Left renal pelvis (tissue), 4 donors: Measurements from ENCODE around the gene AP5B1. TPM values are rescaled to one million over a fixed set of nuclear protein-coding genes. Genes with fewer than 3 reads are reported as not detected.
A peak's percentile ranks its signal among the peaks of the same experiment; 100 is the strongest.

Experiments used
- DNase-seq, 4 donors: peaks; one replicate each; pipeline ENCODE4 v3.0.0-alpha.2; 2013; ENCODE audit warnings: low read depth in 4 of 4, low spot score in 3 of 4
- polyA plus RNA-seq, 4 donors: library from polyadenylated mRNA; unstranded; fragments of 120-200 nt; gene quantifications; one replicate each; pipeline ENCODE4 v1.2.1, GENCODE V29; 2013; ENCODE audit not compliant: insufficient read length in 4 of 4

Gene AP5B1, protein sequence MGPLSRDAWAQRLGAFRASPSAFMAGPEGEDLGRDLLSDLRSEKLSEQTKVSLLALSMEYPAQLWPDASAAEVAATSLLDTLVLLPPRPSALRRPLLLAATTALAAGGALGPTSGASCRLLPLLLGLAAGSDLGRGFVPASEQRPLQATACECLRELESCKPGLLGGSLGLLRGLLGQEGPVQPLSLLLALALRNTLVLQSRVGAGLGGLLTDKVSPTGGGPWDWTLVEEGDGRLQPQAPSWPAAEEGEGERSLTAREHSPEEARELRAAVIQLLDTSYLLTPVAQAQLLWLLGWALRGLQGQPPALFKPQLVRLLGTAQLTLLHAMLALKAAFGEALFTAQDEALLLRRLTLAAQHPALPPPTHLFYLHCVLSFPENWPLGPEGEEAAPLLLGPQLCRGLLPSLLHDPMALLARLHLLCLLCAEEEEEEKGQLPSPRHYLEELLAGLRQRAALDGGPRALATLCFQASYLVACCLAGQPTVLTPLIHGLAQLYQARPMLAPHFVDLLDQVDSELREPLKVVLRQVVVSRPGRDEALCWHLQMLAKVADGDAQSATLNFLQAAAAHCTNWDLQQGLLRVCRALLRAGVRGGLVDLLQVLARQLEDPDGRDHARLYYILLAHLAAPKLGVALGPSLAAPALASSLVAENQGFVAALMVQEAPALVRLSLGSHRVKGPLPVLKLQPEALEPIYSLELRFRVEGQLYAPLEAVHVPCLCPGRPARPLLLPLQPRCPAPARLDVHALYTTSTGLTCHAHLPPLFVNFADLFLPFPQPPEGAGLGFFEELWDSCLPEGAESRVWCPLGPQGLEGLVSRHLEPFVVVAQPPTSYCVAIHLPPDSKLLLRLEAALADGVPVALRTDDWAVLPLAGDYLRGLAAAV
- 1 to 10 TPM; 2.7 to 9.7 (median 6.0) TPM for polyA plus RNA-seq

DNA sequence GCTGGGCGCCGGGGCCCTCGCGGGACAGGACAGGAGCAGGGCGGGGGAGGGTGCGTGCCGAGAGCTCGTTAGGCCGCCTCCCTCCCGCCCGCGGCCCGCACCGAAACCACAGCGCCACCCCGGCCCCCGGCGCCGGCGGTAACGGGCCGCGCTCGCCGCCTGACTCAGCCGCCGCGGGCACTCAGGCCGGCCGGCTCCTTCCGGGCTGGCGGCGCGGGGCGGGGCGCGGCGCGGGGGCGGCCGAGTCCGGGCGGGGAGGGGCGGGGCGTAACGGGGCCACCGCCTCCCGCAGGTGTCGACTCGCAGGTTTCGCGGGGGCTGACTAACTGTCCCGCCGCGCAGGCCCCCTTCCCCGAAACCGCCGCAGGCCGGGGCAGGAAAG, at the start of gene AP5B1:
AP5B1 (minus strand) TSS at position 207 of the 382 bp plus-strand sequence. CDS start 385 bp downstream, outside the sequence.
- DNase-seq: no peak

DNA sequence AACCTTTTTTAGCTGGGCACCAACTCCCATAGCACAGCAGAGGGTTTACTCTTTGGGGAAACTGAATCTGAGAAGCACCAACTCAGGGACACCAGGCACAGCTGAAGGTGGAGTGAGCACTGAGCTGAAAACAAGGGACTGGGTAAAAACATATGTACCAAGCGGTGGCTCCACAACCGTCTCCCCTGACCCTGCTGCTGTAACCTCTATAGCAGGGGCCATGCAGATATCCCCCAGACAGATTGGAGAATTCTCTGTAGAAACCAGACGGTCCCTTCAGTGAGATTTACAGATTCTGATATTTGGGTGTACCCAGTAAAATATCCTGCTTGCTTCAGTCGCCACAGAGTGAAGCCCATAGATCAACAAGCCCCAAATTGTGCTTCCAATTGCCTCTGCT, 48.7 kb upstream of the AP5B1 start:
- DNase-seq: no peak

GRCh38 chr11:65826984-65827735, 46.4 kb upstream of the AP5B1 start:
- no peak for DNase-seq

DNA sequence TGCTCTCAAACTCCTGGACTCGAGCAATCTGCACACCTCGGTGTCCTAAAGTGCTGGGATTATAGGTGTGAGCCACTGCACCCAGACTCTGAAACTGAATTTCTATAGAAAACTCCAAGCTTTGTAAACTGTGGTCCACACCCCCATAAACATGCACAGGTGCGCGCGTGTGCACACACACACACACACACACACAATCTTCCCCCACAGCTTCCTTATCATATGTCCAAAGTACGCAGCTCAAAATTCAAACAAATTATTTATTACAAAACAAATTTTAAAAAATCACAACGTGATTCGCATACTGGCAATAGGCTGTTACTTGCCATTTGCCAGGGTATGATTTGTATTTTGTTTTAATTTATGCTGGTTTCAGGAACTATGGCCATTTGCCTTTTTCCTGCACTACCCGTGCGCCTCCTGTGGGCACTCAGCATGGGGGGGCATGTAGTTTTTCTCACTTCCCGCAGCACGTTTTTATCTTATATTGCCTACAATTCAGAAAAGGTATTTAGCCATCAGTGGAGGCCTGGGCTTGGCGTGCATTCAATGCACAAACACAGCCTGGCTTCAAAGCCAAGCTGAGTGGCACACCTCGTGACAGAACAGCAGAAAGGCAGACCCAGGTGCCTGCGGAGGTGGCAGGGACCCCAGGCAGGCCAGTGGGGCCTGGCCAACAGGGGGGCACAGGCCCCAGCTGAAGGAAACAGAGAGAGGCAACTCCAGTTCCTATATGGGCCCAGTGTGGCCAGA, 42.2 kb upstream of the AP5B1 start:
- no peak for DNase-seq

DNA sequence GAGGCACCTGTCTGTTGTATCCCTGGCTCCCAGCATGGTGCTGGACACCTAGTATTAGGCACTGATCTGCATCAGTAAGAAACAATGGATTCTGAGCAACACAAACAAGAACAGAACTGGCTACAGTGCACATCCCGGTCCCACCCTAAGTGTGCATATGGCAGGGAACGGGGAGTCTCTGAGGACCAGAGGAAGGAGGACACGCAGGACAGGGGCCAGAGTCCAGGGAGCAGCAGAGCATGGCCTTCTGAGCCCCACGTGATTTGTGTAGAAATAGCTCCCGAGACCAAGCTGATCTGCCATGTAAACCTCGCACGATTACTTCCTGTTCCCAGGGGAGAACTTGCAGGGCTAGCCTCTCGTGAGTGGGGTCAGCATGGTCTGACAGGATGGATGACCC, 40.3 kb upstream of the AP5B1 start:
- no peak for DNase-seq

GRCh38 chr11:65817835-65818680, 37.3 kb upstream of the AP5B1 start:
- DNase-seq: peak; percentile 43 to 79 (median 76)

- peak in 2 of 4 donors; percentile 36 to 39 for DNase-seq
Observed at GRCh38 chr11:65817312-65817834, 36.6 kb upstream of the AP5B1 start.

GRCh38 chr11:65816696-65817095, 35.9 kb upstream of the AP5B1 start:
- DNase-seq: no peak

GRCh38 chr11:65814986-65815565, 34.3 kb upstream of the AP5B1 start:
- DNase-seq: no peak

GRCh38 chr11:65814131-65814985, 33.6 kb upstream of the AP5B1 start:
- DNase-seq: no peak

DNA sequence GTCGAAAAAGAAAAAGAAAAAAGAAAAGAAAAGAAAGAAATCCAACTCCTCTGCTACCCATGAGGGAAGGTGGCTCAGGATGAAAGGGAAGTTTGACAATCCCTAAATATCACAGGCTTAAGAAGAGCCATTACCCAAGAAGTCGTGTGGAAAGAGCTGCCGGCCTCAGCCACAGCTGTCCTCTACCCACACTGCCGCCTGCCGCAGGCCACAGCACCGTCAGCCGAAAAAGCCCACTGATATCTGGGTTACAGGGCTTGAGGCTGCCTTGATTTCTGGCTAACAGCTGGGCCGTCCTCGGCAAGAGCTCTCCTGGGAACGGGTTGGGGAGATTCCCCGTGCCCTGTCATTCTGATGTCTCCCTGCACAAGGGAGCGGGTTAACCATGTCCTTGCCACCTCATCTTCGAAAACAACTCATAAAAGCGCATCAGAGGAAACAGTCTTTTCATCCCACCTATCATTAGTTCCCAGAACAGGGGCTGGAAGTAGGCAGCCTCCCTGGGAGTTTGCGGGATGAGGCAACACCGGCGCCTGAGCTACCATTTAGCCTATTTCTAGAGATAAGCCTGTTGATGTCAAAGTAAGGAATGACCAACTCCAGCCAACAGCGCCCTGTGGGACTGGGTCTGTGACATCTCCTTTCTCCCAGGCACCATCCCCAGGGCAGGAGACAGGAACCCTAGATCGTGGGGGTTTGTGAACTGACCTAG, 31.1 kb upstream of the AP5B1 start:
- no peak for DNase-seq

GRCh38 chr11:65810046-65810868, 29.5 kb upstream of the AP5B1 start:
- DNase-seq: no peak

- DNase-seq: no peak
Observed at GRCh38 chr11:65809496-65809895, 28.7 kb upstream of the AP5B1 start.

- DNase-seq: no peak
Observed at GRCh38 chr11:65808744-65809341, 28.1 kb upstream of the AP5B1 start.

- no peak for DNase-seq
Observed at GRCh38 chr11:65806979-65807378, 26.2 kb upstream of the AP5B1 start.
